ENCODE data around the gene NOP10.
"Not testable (repeated sequence)": the region's sequence is repeated elsewhere in the genome, so short reads cannot be mapped to it uniquely, and the experiment has no call there.

The NOP10 gene

DNA sequence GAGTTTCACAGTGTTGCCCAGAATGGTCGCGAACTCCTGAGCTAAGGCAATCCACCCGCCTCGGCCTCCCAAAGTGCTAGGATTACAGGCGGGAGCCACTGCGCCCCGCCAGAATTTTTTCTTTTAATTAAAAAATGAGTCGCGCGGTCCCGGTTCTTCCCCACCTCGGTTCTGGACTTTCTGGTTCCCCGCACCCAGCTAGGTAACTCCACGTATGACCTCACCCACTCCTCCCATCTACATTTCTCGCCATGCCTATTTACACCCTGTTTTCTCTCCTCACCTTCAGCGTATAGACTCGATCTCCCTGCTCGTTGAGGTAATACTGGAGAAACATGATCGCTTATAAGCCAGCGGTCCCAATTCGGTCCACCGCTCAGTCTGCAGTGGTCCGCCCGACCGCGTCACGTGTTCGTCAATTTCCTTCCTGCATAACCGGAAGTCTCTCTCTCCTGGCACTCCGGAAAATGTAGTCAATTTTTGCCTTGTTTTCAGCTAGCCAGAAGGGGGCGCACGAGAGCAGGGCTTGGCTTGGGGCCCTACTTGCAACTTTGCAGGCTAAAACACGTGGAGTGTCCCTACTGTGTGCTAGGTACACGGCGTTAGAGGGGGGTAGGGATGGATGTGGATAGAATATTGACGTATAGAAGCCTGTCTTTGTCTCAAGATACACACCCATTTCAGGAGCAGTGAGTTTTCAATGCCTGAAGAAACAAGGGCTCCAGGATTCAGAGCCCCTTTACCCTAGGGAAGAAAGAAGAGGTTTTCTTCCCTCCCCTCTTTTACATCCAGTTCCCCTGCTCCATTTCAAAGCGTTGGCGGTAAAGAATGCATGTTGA, at the start of gene NOP10, which contains the start of gene NUTM1:
Gene NOP10 (minus strand): TSS at position 400 of the 839 bp plus-strand sequence. CDS start 63 bp downstream, at position 337.
Gene NUTM1 (plus strand): TSS at position 579 of the 839 bp plus-strand sequence. CDS start 382 bp downstream, outside the sequence.
- DNase-seq = peak; percentile 97

DNA sequence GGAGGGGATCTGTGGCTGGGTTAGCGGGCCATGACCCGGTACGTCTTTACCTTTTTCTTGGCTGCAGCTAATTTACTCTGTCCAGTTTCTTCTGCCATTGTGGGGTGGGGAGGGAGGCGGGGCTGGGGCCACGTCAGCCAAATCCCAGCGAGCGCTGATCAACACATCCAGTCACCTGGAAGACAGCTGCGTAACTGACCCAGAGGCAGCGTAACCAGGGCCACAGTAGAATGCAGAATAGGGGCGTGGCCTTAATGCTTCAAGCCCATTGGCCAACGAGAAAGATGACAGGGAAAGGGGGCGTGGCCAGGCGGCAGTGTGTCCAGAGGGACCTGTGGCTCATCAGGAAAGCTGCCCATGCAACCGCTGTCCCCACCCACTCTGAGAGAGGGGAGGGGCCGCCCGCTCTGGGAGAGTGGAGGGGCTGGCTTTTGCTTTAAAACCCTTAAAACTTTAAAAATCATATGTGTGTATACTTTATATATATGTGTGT, 46.7 kb upstream of the NOP10 start:
- not testable (repeated sequence) for DNase-seq

DNA sequence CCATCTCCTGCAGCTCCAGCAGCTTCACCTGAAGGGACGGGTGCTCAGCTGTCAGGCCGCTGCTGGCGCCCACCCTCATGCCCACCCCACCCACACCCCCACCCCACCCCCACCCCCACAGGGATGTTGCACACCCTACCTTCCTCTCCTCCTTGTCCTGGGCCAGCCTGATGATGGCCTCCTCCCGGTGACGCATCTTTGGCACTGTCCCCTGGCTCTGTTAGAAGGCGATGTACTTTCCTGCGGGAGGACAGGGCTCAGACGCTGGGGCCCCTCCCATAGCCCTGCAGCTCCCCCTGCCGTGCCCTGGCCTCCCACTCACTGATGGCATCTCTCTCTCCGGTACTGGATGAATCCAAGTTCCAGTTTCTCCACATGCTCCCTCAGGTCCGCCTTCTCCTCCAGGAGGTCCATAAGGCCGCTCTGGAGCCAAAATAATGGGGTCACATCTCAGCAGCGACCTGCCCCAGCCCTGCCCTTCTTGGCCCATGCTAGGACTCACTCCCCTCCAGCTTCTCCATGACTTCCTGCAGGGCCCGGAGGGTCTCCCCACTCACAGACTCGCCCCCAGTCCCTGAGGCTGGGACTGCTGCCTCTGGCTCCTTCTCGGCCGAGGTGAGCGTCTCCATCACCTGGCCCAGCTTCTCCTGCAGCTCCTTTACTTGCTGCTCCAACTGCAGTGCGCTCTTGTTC, 39.0 kb upstream of the NOP10 start:
- DNase-seq = not testable (repeated sequence)

DNA sequence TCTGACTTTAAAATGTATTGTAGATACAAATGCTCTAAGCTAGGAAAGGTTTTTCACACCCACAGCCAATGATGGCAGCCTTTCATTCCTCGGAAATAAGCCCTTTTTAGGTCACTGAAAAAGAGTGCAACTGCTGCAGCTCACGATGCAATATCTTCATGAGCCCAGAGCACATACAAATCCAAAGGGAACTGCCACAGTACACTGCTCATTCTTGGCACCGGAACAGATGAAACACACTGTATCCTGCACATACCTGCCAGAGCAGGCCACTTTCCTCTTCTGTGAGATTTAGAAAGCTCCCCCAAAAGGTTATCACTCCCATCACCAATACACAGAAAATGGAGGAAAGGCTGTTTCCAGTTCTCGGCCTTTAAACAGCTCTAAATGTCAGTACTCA, 37.6 kb upstream of the NOP10 start:
- DNase-seq = not testable (repeated sequence)

DNA sequence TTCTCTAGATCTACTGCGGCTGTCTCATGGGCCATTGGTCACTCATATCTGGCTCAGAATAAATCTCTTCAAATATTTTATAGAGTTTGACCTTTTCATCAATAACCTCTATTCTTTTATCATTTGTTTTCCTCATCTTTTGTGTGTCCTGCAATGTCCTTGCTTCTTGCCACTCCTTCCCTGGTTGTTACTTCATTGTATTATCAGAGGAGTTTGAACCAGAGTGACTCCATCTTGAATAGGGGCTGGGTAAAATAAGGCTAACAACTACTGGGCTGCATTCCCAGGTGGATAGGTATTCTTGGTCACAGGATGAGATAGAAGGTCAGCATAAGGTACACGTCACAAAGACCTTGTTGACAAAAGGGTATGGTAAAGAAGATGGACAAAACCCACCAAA, 33.9 kb upstream of the NOP10 start:
- DNase-seq = no peak

DNA sequence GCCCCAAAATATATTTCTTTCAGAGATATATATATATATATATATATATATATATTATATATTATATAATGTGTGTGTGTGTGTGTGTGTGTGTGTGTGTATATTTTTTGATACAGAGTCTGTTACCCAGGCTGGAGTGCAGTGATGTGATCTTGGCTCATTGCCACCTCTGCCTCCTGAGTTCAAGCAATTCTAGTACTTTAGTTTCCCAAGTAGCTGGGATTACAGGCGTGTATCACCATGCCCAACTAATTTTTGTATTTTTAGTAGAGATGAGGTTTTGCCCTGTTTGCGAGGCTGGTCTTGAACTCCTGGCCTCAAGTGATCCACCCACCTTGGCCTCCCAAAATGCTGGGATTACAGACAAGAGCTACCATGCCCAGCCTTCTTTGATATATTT, 32.6 kb upstream of the NOP10 start:
- DNase-seq = not testable (repeated sequence)

DNA sequence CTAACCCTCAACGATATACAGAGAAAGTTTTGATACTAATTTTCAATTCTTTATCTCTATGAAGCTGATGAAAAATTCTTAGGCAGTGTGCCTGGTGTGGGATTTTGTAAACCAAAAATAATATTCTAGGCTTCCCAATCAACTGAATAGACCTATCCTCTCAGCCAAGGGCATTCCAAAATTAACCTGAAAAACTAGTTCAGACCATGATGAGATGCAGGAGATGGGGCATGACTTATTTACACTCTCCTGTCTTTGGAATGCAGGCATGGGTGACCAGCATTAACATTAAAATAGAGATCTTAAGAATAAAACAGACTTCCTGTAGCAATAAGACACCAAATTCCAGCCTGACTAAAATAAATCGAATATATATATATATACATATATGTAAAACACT, 31.9 kb upstream of the NOP10 start:
- DNase-seq = no peak

DNA sequence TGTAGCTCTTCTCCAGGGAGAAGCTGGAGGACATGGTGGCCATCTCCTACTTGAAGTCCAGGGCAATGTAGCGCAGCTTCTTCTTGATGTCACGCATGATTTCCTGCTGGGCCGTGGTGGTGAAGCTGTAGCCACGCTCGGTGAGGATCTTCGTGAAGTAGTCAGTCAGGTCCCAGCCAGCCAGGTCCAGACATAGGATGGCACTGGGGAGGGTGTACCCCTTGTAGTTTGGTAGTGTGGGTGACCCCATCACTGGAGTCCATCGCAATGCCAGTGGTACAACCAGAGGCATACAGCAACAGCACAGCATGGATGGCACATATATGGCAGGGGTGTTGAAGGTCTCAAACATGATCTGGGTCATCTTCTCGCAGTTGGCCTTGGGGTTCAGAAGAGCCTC, 31.0 kb upstream of the NOP10 start:
- DNase-seq = no peak

DNA sequence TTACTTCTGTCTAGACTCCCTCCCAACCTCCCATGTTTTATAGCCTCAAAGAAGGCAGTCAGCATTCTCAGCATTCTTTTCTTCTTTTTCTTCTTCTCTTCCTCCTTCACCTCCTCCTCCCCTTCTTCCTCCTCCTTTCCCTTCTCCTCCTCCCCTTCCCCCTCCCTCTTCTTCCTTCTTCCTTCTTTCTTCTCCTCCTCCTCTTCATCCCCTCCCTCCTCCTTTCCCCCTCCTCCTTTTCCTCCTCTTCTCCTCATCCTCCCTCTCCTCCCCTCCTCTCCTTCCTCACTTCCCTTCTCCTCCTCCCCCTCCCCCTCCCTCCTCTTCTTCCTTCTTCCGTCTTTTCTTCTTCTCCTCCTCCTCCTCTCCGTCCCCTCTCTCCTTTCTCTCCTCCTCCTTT, 27.7 kb upstream of the NOP10 start:
- no peak for DNase-seq

DNA sequence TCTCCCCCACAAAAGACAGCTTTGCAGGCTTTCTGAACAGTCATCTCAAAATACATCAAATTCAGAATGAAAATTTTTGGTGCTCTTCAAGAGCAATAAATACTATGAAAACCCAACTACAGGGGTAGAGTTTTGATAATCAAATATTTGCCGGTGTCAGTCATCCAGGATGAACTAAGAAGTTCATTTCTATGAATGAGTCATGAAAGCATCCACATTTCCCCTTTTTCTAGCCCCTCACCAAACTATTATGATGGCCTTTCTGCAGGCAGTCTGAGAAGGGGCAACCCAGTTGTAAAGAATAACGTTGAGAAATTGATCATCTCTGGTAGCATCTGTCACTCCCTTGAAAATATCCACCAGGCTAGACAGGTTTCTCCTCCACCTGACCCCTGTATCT, 27.2 kb upstream of the NOP10 start:
- peak; percentile 41 for DNase-seq

DNA sequence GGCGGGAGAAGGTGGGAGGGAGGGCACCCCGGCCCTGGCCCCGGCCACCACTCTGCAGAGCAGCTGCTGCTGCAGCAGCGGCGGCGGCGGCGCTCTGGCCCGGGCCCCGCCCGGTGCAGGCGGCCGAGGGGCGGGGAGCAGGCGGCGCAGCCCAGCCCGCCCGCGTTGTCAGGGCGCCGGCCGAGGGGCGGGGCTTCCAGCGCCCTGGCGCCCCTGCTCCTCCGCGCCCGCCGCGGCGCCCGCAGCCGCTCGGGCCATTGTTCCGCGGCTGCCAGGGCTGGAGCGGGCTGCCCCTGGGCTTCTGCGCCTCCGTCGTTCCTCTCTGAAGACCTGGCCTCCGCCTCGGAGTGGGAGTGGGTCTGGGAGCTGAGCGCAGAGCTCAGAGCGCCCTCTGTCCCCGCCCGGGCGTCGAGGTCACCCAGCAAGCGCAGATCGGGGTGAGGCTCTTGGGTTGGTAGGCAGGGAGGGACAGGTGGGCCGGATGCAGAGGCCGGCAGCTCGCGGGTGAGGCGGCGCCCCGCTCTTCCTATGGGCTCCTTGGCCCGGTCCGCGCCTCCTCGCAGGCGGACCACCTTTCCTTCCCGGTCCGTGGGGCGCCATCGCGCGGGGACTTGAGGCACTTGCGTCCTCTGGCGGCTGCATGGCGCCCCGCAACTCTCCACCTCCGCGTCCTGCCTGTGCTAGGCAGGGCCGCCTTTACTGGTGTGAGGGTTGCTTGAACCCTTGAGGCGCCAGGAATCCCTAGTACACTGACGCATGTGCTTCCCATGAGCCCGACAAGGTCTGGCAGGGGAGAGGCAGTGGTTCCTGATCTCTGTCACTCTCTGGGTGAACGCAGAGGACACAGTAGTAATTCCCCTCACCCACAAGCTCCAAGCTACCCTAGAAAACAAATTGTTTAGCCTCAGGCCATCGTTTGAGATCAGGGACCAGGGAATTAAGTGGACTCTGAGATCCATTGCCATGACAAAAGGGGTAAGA, 24.5 kb upstream of the NOP10 start, which contains the start of gene LPCAT4:
Gene LPCAT4 (minus strand): TSS at position 96 of the 981 bp plus-strand sequence. CDS start 96 bp downstream, outside the sequence.
- DNase-seq = peak; percentile 92

DNA sequence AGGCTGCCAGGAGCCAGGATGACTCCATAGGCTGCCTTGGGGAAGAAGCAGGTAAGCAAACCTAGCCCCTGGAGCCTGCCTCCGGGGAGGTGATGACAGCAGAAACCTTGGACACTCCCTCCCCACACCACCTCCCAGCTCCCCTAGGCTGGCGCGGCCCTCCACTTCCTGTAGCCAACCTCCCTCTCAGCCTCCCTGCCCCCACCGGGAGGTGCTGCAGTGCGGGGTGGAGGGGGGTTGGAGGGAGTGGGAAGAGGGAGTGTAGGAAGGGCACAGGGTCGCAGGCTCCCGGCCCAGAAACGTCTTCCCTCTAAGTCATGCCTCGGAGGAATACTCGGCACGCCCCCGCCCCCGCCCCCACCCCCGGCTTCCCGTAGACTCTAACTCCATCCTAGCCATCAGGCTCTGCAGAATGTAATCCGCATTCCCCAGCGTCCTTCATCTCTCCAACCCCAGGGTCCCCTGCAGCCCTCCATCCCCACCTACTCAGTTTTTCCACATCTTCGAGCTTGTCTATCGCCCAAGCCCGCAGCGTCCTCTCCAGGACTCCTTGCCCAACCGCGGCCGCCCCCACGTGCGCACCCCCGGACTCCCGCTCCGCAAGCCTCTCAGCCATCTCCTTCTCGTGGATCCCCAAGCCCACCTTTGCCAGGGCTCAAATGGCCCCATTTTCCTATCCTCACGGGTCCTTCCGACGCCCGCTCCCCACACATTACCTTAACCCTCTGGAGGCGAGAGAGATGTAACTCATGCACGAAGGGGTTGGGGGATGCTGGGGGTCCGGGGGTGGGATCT, 23.5 kb upstream of the NOP10 start:
- peak; percentile 69 for DNase-seq

DNA sequence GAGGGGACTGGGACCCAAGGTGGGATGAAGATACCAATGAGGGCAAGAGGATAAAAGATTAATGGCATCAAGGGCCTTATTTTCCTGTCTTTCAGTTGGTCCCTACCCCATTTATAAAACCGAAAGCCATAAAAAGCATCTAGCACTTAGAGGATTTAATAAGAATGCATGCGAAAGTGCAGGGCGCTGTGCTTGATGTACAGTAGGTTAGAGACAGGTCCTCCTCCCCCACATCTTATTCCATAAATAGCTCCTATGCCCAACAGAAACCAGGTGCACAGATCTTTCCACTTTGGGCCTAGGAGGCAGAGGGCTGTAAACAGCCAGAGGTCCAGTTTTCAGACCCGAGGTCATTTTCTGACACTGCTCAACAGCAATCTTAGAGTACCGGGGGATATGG, 22.9 kb upstream of the NOP10 start:
- no peak for DNase-seq

DNA sequence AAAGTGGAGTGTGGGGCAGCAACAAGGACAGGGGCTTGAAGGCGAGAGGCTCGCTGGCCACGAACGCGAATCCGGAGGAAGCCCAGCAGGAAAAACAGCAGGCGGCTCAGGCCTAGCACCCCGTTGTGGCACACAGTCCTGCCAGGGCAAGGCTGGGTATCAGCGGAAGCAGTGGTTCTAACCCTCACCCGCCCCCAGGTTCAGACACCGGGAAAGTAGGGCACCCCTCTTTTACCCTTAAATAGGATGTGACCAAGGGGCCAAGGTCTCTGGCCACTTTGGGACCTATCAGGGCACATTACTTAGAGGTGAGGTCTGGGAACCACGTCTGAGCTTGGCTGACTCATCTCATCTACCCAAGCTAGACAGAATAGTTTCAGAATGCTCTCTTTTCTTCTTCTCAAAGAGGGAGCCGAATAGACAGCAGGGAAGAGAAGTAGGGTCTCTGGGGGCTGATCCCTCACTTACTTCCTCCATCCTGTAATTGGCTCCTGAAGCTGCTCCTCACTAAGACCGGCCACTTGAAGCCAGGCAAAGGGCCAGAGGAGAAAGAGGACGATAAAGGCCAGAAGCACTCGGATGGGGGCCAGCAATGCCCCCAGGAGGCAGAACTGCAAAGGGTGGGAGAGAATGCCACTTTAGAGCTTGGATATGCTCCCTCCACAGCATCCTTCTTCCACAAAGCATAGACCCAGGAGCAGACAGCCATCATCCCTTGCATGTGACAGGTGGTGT, 22.3 kb upstream of the NOP10 start:
- DNase-seq = peak; percentile 44

DNA sequence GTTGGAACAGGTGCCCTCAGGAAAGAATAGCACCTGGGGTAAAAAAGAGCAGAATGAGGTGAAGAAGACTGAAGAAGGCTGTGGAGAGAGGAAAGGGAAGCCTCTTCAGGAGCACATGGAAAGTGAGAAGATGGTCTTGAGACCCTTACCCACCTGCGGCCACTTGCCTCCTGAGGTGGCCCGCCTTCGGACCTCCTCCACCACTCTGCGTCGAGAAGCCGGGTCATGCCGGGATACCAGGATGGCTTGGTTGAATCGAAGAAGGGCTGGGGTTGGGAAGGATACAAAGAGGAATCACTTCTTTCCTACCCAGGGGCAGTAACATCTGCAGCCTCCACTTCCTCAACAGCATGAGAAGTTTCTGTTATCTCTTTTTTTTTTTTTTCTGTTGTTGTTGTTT, 21.1 kb upstream of the NOP10 start:
- DNase-seq = no peak

DNA sequence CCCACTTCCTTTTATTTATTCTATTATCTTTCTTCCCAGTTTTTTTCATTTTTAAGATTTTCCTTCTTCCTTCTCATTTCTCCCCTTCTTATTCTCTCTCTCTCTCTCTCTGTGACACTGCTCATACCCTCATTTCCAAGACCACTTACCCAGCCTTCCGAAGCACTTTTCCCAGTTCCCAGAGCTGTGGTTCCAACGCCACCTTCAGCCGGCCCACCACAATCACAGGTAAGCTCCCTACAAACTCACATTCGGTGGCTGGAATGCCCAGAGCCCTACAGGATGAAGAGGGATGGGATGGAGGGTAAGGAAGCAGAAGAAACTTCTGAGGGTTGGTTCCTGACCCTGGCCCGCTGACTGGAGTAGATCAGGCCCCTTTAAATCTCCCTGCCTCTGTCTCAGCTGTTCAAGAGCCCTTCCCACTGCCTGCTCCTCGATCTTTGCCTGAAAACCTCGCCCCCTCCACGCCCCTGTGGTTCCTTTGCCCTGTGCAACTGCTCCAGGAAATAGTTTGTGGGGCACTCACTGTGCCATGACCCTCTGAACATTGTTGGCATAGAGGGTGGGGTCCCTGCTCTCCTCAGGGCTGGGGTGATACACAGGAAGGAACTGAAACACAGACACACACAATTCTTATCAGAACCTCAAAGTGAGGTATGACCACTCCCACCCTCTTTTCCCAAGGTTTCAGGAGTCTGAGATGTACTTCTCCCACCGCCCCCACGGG, 19.3 kb upstream of the NOP10 start:
- DNase-seq = no peak

DNA sequence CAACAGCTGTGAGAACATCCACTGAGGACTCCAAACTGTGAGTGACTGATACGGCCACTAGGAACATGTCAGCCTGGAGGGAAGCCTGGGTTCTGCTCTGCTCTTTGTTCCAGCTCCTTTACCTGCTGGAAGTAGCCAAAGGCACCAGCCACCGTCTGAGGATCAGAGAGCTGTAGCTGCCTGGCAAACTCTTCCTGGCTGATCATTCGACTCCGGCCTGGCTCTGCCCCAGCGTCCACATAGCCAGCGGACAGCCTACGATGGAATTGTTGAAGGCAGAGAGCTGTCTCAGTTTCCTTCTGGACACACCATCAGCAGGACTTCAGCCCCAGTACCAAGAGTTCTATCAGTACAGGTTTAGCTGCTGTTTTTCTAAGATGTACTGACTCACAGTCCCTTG, 18.3 kb upstream of the NOP10 start:
- DNase-seq = no peak

DNA sequence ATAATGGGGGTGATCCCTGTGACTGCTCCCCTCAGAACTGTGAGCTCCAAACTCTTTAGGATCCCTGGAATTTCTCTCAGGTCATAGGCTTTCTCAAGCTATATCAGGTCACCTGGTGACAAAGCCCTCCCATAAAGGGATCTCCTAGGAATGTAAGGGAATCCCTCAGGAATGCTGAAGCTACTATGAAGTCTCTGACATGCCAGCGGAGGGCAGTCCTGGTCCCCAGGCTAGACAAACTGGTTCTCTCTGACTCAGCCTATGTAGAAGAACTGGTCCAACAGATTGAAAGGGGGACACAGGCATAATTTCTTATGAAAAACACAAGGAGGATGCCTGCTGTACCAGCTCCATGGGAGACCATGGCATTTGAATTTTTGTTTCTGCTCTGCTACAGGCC, 17.4 kb upstream of the NOP10 start:
- no peak for DNase-seq

DNA sequence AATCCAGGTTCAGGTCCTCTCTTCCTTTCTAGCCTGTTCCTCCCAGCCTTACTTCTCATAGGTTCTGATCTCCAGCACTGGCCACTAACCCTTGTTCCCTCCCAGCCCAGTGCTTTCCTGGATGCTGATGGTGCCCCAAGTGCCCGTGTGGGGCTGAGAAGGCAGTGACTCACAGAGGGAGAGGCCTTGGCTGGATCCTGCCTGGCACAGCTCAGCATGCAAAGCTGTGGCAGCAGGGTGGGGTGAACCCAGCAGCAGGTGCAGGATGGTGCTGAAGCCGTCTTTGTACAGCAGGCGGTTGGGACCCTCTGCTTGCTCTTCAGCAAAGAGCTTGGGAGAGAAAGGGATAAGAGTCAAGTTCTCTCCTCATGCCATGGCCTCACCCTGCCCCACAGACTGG, 16.5 kb upstream of the NOP10 start:
- no peak for DNase-seq

DNA sequence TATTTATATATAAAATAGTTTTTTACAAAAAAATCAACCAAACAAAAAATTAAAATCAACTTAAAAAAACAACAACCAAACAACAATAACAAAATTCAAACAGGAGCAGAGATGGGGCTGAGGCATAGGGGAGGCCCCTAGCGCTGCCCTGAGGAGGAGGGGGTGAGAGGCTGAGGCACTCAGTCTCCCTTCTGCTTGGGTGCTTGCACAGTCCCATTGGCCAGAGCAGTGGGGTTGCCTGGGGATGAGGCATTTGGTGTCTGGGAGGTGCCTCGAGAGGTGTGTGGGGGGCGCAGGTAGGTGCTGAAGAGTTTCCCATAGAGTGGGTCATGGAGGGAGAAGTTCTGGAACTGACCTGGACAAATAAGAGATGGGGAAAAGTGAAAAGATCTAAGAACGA, 16.0 kb upstream of the NOP10 start:
- DNase-seq = no peak
